Esophagus squamous epithelium (tissue), 4 donors: ENCODE results near the gene ITSN2.

Source experiments
- POLR2A ChIP-seq, 4 donors: fragments of 450-650 bp; IDR thresholded peaks; one replicate each; pipeline ENCODE4 v1.6.1; 2017; ENCODE audit warnings: antibody characterized with exemption in 4 of 4, mild to moderate bottlenecking in 4 of 4, moderate library complexity in 3 of 4
- TF ChIP-seq, protein P1 (sequence below), 6 experiments: fragments of 450-650 bp in 4 of 6; fragments of 200-600 bp in 2 of 6; sonication (generic) in 2 of 6; IDR thresholded peaks; one replicate each; pipeline ENCODE4 v1.5.1; 2016 to 2019; ENCODE audit warnings: antibody characterized with exemption in 6 of 6, mild to moderate bottlenecking in 4 of 6, moderate library complexity in 4 of 6

GRCh38 chr2:24307961-24308360 is 52.4 kb downstream of the ITSN2 start:
- no peak for TF ChIP-seq POLR2A (IDR thresholded peaks at IDR 0.05)
- TF ChIP-seq, protein P1, sequence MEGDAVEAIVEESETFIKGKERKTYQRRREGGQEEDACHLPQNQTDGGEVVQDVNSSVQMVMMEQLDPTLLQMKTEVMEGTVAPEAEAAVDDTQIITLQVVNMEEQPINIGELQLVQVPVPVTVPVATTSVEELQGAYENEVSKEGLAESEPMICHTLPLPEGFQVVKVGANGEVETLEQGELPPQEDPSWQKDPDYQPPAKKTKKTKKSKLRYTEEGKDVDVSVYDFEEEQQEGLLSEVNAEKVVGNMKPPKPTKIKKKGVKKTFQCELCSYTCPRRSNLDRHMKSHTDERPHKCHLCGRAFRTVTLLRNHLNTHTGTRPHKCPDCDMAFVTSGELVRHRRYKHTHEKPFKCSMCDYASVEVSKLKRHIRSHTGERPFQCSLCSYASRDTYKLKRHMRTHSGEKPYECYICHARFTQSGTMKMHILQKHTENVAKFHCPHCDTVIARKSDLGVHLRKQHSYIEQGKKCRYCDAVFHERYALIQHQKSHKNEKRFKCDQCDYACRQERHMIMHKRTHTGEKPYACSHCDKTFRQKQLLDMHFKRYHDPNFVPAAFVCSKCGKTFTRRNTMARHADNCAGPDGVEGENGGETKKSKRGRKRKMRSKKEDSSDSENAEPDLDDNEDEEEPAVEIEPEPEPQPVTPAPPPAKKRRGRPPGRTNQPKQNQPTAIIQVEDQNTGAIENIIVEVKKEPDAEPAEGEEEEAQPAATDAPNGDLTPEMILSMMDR (IDR thresholded peaks at IDR 0.05), result no peak
